ENCODE measurements around the gene STX8.
"Not testable (repeated sequence)": the region's sequence is repeated elsewhere in the genome, so short reads cannot be mapped to it uniquely, and the experiment has no call there.

Gene STX8

DNA sequence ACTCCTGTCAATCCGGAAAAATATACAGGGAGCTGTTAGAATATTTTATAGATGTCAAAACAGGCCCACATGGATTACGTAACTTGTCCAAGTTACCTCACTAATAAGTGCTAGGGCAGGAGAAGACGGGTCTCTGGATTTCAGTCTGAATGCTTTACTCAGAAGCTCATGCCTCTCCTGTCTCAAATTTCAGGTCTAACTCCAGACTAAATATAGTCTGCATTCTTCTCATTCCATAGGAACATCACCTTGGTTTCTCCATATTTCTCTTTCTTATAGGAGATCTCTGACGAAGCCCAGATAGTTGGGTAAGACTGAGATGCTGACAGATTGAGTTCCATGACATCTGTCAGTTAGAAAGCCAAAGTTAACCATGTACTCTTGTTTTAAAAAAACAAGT, 174.2 kb downstream of the STX8 start:
- no peak for DNase-seq (ENCODE audit: low read depth in 2 of 2)

- DNase-seq (ENCODE audit: low read depth in 2 of 2) = no peak
Measured at GRCh38 chr17:9389111-9389527, 186.5 kb downstream of the STX8 start.

- no peak for DNase-seq (ENCODE audit: low read depth in 2 of 2)
Measured at GRCh38 chr17:9386401-9386800, 189.2 kb downstream of the STX8 start.

DNA sequence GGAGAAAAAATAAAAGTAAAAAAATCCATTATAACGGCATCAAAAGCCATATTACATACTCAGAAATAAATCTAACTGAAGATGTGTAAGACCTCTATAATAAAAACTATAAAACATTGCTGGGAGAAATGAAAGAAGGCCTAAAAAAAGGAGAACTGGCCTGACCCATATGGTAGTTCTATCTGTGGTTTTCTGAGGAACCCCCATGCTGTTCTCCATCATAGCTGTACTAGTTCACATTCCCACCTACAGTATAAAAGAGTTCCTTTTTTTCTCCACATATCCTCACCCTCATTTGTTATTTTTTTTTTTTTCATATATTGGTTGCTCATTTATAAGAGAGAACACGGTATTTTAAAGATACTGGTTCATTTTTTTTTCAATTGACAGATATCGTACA, 191.8 kb downstream of the STX8 start:
- no peak for DNase-seq (ENCODE audit: low read depth in 2 of 2)

DNA sequence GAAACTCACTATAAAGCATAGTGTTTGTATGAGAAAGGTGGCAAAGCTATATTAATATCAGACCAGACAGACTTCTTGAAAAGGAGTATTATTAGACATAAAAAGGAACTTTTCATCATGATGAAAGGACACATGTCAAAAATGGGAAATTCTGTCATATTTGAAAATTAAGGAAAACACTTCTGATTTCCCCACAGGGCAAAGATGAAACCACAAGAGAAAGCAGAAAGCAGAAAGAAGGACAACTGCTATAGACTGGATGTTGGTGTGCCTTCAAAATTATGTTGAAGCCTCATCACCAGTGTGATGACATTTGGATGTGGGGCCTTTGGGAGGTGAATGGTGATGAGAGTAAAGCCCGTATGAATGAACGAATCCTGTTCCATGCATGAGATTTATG, 193.0 kb downstream of the STX8 start:
- DNase-seq (ENCODE audit: low read depth in 2 of 2) = no peak

DNA sequence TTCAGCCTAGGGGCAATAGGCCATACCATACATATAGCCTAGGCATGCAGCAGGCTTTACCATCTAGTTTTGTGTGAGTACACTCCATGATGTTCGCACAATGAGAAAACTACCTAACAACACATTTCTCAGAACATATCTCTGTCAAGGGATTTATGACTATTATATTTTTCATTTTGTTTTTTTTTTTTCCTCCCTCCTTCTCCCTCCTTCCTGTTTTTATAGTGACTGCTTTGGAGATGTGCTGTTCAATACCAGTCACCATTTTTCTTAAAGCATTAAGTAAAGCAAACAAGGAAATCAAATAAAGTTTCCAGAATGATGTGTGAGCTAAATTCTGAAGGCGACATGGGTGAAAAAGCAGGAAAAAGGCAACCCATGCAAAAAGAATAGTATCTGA, 194.6 kb downstream of the STX8 start:
- DNase-seq (ENCODE audit: low read depth in 2 of 2) = no peak

DNA sequence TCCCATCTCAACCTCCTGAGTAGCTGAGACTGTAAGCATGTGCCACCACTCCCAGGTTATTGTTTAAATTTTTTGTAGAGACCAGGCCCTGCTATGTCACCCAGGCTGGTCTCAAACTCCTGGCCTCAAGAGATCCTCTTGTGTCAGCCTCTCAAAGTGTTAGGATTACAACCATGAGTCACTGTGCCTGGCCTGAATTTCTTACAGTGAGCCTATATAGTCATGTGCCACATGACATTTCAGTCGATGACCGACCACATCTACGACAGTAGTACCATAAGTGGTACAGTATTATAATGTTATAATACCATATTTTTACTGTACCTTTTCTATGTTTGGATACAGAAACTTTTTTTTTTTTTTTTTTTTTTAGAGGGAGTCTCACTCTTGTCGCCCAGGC, 195.3 kb downstream of the STX8 start:
- DNase-seq (ENCODE audit: low read depth in 2 of 2) = no peak

GRCh38 chr17:9376177-9376576, 199.4 kb downstream of the STX8 start:
- DNase-seq (ENCODE audit: low read depth in 2 of 2) = not testable (repeated sequence)

- no peak for DNase-seq (ENCODE audit: low read depth in 2 of 2)
Measured at GRCh38 chr17:9371019-9371418, 204.6 kb downstream of the STX8 start.

DNA sequence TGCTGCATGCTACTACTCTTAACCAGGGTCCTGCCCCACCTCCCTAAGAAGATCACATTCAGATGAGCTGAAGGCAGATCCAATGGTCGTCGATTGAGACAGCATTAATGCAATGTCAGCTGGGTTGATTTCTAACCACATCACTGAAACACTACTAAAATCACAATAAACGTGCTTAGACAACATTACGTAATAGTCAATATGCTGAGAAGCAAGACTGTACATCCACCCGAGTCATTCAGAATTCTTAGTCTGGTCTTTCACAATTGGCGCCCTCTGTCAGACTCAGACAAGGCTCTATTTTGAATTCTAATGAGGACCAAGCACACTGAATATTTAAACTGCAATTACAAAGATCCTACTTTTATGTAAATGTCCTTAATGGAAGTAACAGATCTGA, 205.2 kb downstream of the STX8 start:
- DNase-seq (ENCODE audit: low read depth in 2 of 2) = no peak

DNA sequence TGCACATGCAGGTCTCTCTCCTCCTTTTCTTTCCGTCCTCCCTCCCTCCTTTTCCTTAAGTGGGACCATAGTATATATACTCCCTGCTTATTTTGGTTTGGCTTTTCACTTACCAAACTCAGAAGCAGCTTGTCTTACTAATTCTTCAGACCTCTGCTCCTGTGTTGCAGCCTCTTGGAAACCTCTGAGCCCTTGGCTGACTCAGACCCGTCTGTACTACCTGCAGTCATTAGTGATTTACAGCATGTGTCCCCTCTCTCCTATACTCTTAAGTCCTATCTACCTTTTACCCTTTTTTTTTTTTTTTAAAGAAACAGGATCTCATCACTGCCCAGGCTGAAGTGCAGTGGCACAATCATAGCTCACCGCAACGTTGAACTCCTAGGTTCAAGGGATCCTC, 207.0 kb downstream of the STX8 start:
- no peak for DNase-seq (ENCODE audit: low read depth in 2 of 2)

- DNase-seq (ENCODE audit: low read depth in 2 of 2) = no peak
Measured at GRCh38 chr17:9367156-9367555, 208.5 kb downstream of the STX8 start.

GRCh38 chr17:9364837-9365430, 210.7 kb downstream of the STX8 start:
- DNase-seq (ENCODE audit: low read depth in 2 of 2) = no peak

- DNase-seq (ENCODE audit: low read depth in 2 of 2) = no peak
Measured at GRCh38 chr17:9363440-9364350, 211.9 kb downstream of the STX8 start.

DNA sequence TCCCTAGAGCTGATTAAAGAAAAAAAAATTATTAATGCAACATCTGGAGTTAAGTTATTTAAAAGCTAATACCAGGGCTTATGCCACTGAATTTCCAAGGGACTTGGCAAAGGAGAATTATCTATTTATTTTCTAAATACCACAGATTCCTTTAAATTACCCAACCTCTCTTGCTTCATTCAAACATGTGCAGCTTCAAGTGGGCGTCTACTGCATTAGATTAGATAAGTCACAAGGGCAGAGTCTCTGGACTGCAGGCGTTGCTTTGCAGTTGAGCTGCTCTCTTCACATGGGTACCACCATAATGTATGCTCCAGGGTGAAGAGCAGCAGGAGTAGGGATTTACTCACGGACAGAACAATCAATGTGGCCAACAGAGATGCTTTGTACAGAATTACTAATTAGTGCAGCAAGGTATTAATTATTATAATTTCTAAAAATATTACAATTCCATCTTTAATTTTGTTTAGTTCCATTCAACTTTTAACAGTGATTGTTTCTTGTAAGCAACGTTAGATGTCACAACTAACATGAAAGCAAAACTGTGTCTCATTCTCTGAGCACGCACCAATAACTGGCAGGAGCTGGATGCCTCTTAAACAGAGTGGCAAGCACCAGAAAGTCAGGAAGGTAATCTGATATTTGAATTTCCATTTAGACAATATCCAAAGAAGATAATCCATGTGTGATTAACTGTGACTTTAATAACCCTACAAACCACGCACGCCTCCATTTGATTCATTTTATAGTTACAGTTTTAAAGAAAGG, 214.2 kb downstream of the STX8 start:
- DNase-seq (ENCODE audit: low read depth in 2 of 2) = no peak

DNA sequence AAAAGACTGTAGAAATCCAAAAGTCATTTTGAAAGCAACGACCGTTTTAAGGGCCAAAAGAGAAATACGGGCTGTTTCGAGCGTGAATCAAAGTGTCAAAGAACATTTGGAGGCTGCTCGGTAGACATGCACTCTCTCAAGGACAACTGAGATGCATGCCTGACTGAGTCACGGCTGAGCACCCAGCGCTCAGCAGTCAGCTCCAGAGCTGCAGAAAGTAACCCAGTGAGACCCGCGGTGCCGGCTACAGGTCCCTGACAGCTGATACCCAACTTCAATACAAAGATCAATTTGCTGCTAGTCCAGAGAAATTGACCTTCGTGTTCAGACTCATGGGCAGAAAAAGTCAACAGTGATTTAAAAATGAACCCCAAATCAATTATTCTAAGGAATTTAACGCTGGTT, 214.9 kb downstream of the STX8 start:
- DNase-seq (ENCODE audit: low read depth in 2 of 2) = no peak

DNA sequence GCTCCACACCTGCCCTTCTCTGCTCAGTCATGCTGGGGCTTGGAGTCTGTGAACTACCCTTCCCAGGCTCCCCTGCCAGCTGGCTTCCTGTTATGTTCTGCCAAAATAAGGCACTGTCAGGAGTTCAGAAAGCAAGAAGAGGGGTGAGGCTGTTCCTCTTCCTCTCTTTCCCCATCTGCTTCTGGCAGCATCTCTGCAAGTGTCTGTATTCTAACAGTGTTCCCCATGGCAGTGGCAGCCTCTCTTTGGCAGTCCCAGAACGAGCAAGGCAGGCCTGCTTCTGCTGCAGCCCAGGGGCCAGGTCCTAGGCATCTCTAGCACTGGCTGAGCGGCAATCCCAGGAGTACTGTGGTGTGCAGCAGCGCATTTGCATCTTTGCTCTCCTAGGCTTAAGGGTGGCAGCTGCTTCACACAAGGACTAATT, 219.1 kb downstream of the STX8 start:
- DNase-seq (ENCODE audit: low read depth in 2 of 2) = no peak

GRCh38 chr17:9355846-9356245, 219.8 kb downstream of the STX8 start:
- DNase-seq (ENCODE audit: low read depth in 2 of 2) = no peak

DNA sequence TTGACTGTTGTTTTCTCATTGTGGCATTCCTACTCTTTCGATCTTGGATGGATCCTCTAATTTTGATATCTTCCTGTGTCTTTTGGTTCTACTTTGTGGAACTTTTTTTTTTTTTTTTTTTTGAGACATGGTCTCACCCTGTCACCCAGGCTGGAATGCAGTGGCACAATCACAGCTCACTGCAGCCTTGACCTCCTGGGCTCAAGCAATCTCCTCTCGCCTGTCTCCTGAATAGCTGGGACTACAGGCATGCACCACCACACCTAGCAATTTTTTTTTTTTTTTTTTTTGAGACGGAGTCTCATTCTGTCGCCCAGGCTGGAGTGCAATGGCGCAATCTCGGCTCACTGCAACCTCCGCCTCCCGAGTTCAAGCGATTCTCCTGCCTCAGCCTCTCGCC, 220.4 kb downstream of the STX8 start:
- not testable (repeated sequence) for DNase-seq (ENCODE audit: low read depth in 2 of 2)

DNA sequence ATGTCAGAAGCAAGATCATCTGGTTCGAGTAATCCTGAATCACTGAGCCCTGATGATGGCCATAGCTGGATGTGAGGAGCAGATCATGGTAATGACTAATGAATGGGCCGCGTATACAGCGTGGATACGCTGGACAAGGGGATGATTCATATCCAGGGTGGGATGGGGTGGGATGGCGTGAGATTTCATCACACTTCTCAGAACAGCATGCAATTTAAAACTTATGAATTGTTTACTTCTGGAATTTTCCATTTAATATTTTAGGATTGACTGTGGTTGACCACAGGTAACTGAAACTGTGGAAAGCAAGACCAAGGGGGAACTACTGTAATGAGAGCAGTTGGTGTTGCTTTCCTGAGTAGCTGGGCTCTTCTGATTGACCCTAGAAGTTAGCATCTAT, 225.5 kb downstream of the STX8 start:
- no peak for DNase-seq (ENCODE audit: low read depth in 2 of 2)

- DNase-seq (ENCODE audit: low read depth in 2 of 2) = no peak
Measured at GRCh38 chr17:9346296-9346926, 229.2 kb downstream of the STX8 start.

DNA sequence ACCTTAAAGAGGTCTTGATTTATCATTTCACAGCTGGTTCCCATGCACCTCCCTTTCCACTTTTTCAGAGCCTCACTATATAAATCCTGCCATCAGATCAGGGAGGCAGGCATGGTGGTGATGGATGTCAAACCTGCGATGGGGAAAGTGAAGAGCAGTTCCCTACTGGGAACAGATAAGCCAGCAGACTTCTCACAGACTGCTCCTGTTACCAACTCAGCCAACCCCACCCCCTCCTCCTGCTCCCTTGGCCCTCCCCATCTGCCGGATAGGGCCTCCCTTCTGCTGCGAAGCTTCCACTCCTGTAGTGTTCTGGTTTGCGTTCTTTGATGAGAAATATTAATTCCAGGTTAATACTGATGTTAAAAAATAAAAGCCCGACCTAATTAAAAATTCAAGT, 232.1 kb downstream of the STX8 start:
- DNase-seq (ENCODE audit: low read depth in 2 of 2) = no peak

All from stimulated activated CD8-positive, alpha-beta memory T cell treated with anti-CD3 and anti-CD28 coated beads, Interleukin-15, amount 100 ng/mL, for 4 hours (primary cell).